HCT116 (cell line): ENCODE data around the gene SNTB2. TPM values are rescaled to one million over a fixed set of nuclear protein-coding genes. Genes with fewer than 3 reads are reported as not detected.

Experiments
- ATAC-seq: fragments of 200-7000 bp; cut with Tn5 transposase; 2 replicates; pipeline ENCODE4 v1.9.1; 2020; ENCODE audit warnings: mild to moderate bottlenecking, moderate library complexity
- BruUV-seq: library from RNA; stranded (reverse); fragments of 400-500 nt; replicated peaks from 2 replicates; lab custom pipeline; 2021; lab: Mats Ljungman, UMichigan
- CTCF ChIA-PET: fragments of 300-600 bp; sonication (Branson Sonifier 250); formaldehyde crosslinking; loops from one replicate; lab custom pipeline; 2021; ENCODE audit warnings: antibody characterized with exemption; lab: Charles Lee
- POLR2A ChIA-PET: fragments of 300-600, 350-600 bp; sonication (Branson Sonifier 250); formaldehyde crosslinking; loops from one replicate; lab custom pipeline; 2021; ENCODE audit warnings: antibody characterized with exemption; lab: Charles Lee
- RAD21 ChIA-PET, 2 experiments: fragments of 300-600 bp; sonication (Branson Sonifier 250); formaldehyde crosslinking; loops; one replicate each; lab custom pipeline; 2023; ENCODE audit warnings: low total read pairs in 2 of 2; ENCODE audit not compliant: uncharacterized antibody in 2 of 2, unreplicated experiment in 2 of 2, low non-redundant PET in 1 of 2; lab: Charles Lee
- DNase-seq: peaks from one replicate; pipeline ENCODE4 v3.0.0-alpha.2; 2010; ENCODE audit warnings: low read depth, low spot score
- H2AFZ ChIP-seq: fragments of 200-600 bp; shearing (Covaris generic), sonication (generic); 2 replicates; pipeline ENCODE4 v1.6.1; 2017; ENCODE audit warnings: low read depth, mixed run types, mixed read lengths, antibody characterized with exemption, low read length; ENCODE audit not compliant: poor library complexity, severe bottlenecking
- H3K27ac ChIP-seq: 2 replicates; pipeline ENCODE4 v1.5.1; 2012; ENCODE audit warnings: low read depth, low read length
- H3K27me3 ChIP-seq: fragments of 200-600 bp; sonication (generic); 2 replicates; pipeline ENCODE4 v1.6.1; 2016; ENCODE audit warnings: mixed run types, low read length, mixed read lengths; ENCODE audit not compliant: insufficient read depth
- H3K36me3 ChIP-seq, 2 experiments: fragments of 200-500 bp in 1 of 2; fragments of 200-600 bp in 1 of 2; sonication (Bioruptor generic) in 1 of 2; sonication (generic) in 1 of 2; 2 replicates each; pipeline versions ENCODE4 v1.5.1 to v1.6.1; 2014 to 2016; ENCODE audit warnings: low read length in 2 of 2, inconsistent platforms in 1 of 2, mixed read lengths in 1 of 2, mixed run types in 1 of 2; ENCODE audit not compliant: insufficient read depth in 2 of 2, control insufficient read depth in 1 of 2
- H3K4me1 ChIP-seq, 2 experiments: fragments of 200-600 bp in 1 of 2; sonication (generic) in 1 of 2; 2 replicates each; pipeline versions ENCODE4 v1.5.1 to v1.6.1; 2012 to 2017; ENCODE audit warnings: low read length in 2 of 2, inconsistent platforms in 1 of 2, mild to moderate bottlenecking in 1 of 2, mixed read lengths in 1 of 2, mixed run types in 1 of 2, moderate library complexity in 1 of 2; ENCODE audit not compliant: insufficient read depth in 2 of 2, control insufficient read depth in 1 of 2
- H3K4me2 ChIP-seq: fragments of 200-600 bp; sonication (generic); 2 replicates; pipeline ENCODE4 v1.6.1; 2017; ENCODE audit warnings: mixed run types, low read length, mixed read lengths
- H3K4me3 ChIP-seq, 2 experiments: fragments of 200-600 bp in 1 of 2; sonication (generic) in 1 of 2; replicated peaks in 1 of 2; 2 replicates each; pipeline ENCODE4 v1.5.1; 2011 to 2016; ENCODE audit warnings: low read length in 2 of 2, control low read depth in 1 of 2, low read depth in 1 of 2, mild to moderate bottlenecking in 1 of 2, mixed read lengths in 1 of 2, mixed run types in 1 of 2
- H3K79me2 ChIP-seq: fragments of 200-600 bp; sonication (generic); 2 replicates; pipeline ENCODE4 v1.6.1; 2017; ENCODE audit warnings: mild to moderate bottlenecking, mixed run types, low read length, moderate library complexity, mixed read lengths; ENCODE audit not compliant: insufficient read depth
- H3K9ac ChIP-seq: fragments of 200-600 bp; sonication (generic); 2 replicates; pipeline ENCODE4 v1.6.1; 2016; ENCODE audit warnings: low read length, mixed read lengths
- H3K9me2 ChIP-seq: fragments of 200-600 bp; sonication (generic), shearing (Covaris generic); 2 replicates; pipeline ENCODE4 v1.6.1; 2017; ENCODE audit warnings: mixed run types, mild to moderate bottlenecking, moderate library complexity; ENCODE audit not compliant: insufficient read depth
- H3K9me3 ChIP-seq, 2 experiments: fragments of 200-500 bp in 1 of 2; fragments of 200-600 bp in 1 of 2; sonication (Bioruptor generic) in 1 of 2; sonication (generic) in 1 of 2; 2 replicates each; pipeline ENCODE4 v1.6.1; 2014 to 2017; ENCODE audit warnings: low read length in 2 of 2, mixed read lengths in 2 of 2, inconsistent platforms in 1 of 2, low read depth in 1 of 2, mild to moderate bottlenecking in 1 of 2, mixed run types in 1 of 2, moderate library complexity in 1 of 2; ENCODE audit not compliant: control insufficient read depth in 1 of 2, insufficient read depth in 1 of 2
- H4K20me1 ChIP-seq: fragments of 200-600 bp; sonication (generic), shearing (Covaris generic); 2 replicates; pipeline ENCODE4 v1.6.1; 2017; ENCODE audit warnings: mixed run types, mild to moderate bottlenecking, moderate library complexity; ENCODE audit not compliant: insufficient read depth
- CTCF ChIP-seq, 3 experiments: fragments of 200-600 bp in 1 of 3; sonication (generic) in 1 of 3; IDR thresholded peaks in 2 of 3; conservative IDR thresholded peaks in 1 of 3; 2 replicates each; pipeline ENCODE4 v1.5.1; 2012 to 2017; ENCODE audit warnings: low read depth in 2 of 3, low read length in 2 of 3, antibody characterized with exemption in 1 of 3, borderline replicate concordance in 1 of 3, control low read depth in 1 of 3, mild to moderate bottlenecking in 1 of 3, mixed read lengths in 1 of 3, mixed run types in 1 of 3, moderate library complexity in 1 of 3; ENCODE audit not compliant: insufficient read depth in 1 of 3
- EGR1 ChIP-seq: IDR thresholded peaks from 2 replicates; pipeline ENCODE4 v1.6.1; 2012; ENCODE audit warnings: low read depth
- ELF1 ChIP-seq: IDR thresholded peaks from 2 replicates; pipeline ENCODE4 v1.6.1; 2012; ENCODE audit warnings: low read depth, borderline replicate concordance
- EZH2 ChIP-seq: fragments of 200-600 bp; sonication (generic); IDR thresholded peaks from 2 replicates; pipeline ENCODE4 v1.6.1; 2017; ENCODE audit warnings: antibody characterized with exemption, mixed run types
- EZH2phosphoT487 ChIP-seq: fragments of 200-600 bp; IDR thresholded peaks from 2 replicates; pipeline ENCODE4 v1.6.1; 2018; ENCODE audit warnings: antibody characterized with exemption, borderline replicate concordance
- JUND ChIP-seq: IDR thresholded peaks from 2 replicates; pipeline ENCODE4 v1.6.1; 2012
- MAX ChIP-seq: IDR thresholded peaks from 2 replicates; pipeline ENCODE4 v1.6.1; 2012
- POLR2A ChIP-seq: IDR thresholded peaks from 2 replicates; pipeline ENCODE4 v1.7.0; 2011; ENCODE audit warnings: borderline replicate concordance; ENCODE audit not compliant: insufficient read depth, insufficient read length; ENCODE audit errors: extremely low read depth
- POLR2AphosphoS5 ChIP-seq: IDR thresholded peaks from 2 replicates; pipeline ENCODE4 v1.6.1; 2011; ENCODE audit warnings: mild to moderate bottlenecking, low read depth, low read length, moderate library complexity
- RAD21 ChIP-seq: IDR thresholded peaks from 2 replicates; pipeline ENCODE4 v1.6.1; 2012; ENCODE audit warnings: low read depth, mild to moderate bottlenecking
- REST ChIP-seq: IDR thresholded peaks from 2 replicates; pipeline ENCODE4 v1.6.1; 2012; ENCODE audit warnings: low read depth
- SIN3A ChIP-seq: IDR thresholded peaks from 2 replicates; pipeline ENCODE4 v1.6.1; 2012; ENCODE audit warnings: low read depth
- SP1 ChIP-seq: IDR thresholded peaks from 2 replicates; pipeline ENCODE4 v1.6.1; 2012; ENCODE audit warnings: low read depth
- SRF ChIP-seq: IDR thresholded peaks from 2 replicates; pipeline ENCODE4 v1.6.1; 2012; ENCODE audit warnings: low read depth
- ZNF274 ChIP-seq: fragments of 200-500 bp; sonication (Bioruptor generic); IDR thresholded peaks from 2 replicates; pipeline ENCODE4 v1.6.1; 2014; ENCODE audit warnings: mild to moderate bottlenecking, low read depth, low read length, inconsistent platforms
- intact Hi-C: fragments of 100-400 bp; cut with micrococcal nuclease; formaldehyde crosslinking; loops from 2 replicates; pipeline ENCODE4 v1.10.0; 2022
- total RNA-seq: library from RNA; stranded (reverse); gene quantifications from one replicate; pipeline ENCODE4 v1.2.1, GENCODE V29; 2021; ENCODE audit not compliant: unreplicated experiment
- TF ChIP-seq, protein P1 (sequence below): IDR thresholded peaks from 2 replicates; pipeline ENCODE4 v1.6.1; 2012

SNTB2 gene
- total RNA-seq, 1 experiment from 2014 or later = 38.1 TPM

DNA sequence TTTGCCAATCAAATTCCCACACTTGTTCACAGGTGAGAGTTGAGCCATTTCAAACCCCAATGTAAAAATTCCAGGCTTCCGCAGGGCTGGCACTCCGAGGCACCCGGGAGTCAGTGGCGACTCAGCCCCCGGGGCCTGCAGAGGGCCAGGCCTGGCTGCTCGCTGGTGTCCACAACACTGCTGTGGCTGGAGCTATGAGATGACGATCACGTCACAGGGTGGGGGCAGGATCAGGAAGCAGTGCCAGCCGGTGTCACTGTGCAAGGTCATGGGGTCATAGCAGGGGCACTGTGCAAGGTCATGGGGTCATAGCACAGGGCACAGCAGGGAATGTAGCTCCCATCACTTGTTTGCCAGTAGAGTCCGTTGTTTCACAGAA, 131.9 kb downstream of the SNTB2 start:
- no peak overlapping the region; the same call in 1 of the 2 replicates for H3K27ac ChIP-seq
- no peaks in the 10 kb centered on the region for H3K4me1 ChIP-seq
- no peak overlapping the region for H3K4me2 ChIP-seq
- no peak overlapping the region for H3K9ac ChIP-seq
- H3K9me2 ChIP-seq = no peaks in the 10 kb centered on the region
- ChIA-PET CTCF (no interaction called here), RAD21 (no interaction called here), POLR2A (no interaction called here)
- no peak for ATAC-seq
- H3K27me3 ChIP-seq = no peaks in the 10 kb centered on the region
- H3K4me3 ChIP-seq = no peak overlapping the region
- no peak for DNase-seq
- H2AFZ ChIP-seq = no peak overlapping the region
- BruUV-seq = no TSS peak
- intact Hi-C loops = no loop called here
- H3K79me2 ChIP-seq = peaks cover 71% of the 10 kb centered on the region
- H3K36me3 ChIP-seq = peaks cover 42 to 60% of the 10 kb centered on the region in 2 experiments; a peak in 3 of 4 replicates
- TF ChIP-seq SP1 (no peak), POLR2AphosphoS5 (peak; percentile 31; the same call in 1 of the 2 replicates)
- H4K20me1 ChIP-seq = no peaks in the 10 kb centered on the region
- H3K9me3 ChIP-seq = no peaks in the 10 kb centered on the region

DNA sequence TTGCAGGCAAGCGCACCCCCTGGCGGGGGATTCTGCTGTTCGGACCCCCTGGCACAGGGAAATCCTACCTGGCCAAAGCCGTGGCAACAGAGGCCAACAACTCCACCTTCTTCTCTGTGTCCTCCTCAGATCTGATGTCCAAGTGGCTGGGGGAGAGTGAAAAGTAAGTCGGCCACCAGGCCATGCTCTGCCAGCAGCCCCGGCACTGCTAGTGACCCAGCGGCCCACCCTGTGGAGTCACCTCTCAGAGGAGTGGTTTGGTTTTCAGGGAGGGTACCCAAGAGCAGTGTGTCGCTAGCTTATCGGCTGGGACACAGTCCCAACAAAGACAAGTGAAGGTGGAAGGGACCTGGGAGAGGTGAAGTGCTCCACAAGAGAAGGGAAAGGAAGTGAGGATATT, 132.4 kb downstream of the SNTB2 start:
- H2AFZ ChIP-seq = no peak overlapping the region
- ATAC-seq (no peak), DNase-seq (no peak)
- no peak overlapping the region for H3K9ac ChIP-seq
- no peaks in the 10 kb centered on the region for H4K20me1 ChIP-seq
- ChIA-PET RAD21 (no interaction called here), POLR2A (no interaction called here), CTCF (no interaction called here)
- no peaks in the 10 kb centered on the region for H3K9me2 ChIP-seq
- H3K36me3 ChIP-seq = peaks cover 44 to 63% of the 10 kb centered on the region in 2 experiments; a peak in 3 of 4 replicates
- peaks cover 71% of the 10 kb centered on the region for H3K79me2 ChIP-seq
- H3K27me3 ChIP-seq = no peaks in the 10 kb centered on the region
- no peak overlapping the region; the same call in 1 of the 2 replicates for H3K27ac ChIP-seq
- no TSS peak for BruUV-seq
- no peak overlapping the region for H3K4me3 ChIP-seq
- H3K4me2 ChIP-seq = no peak overlapping the region
- H3K4me1 ChIP-seq = no peaks in the 10 kb centered on the region
- no peaks in the 10 kb centered on the region for H3K9me3 ChIP-seq
- intact Hi-C loops = no loop called here
- no peak for TF ChIP-seq RAD21
- TF ChIP-seq CTCF (IDR thresholded peaks at IDR 0.05 in 2 of 3, conservative IDR thresholded peaks at IDR 0.05 in 1 of 3; ENCODE audit: borderline replicate concordance in 1 of 3, insufficient read depth in 1 of 3, low read depth in 2 of 3, low read length in 2 of 3) = no peak
- no peak for TF ChIP-seq EZH2
- no peak for TF ChIP-seq SRF
- no peak for TF ChIP-seq JUND
- TF ChIP-seq ELF1 = no peak
- TF ChIP-seq, protein P1, sequence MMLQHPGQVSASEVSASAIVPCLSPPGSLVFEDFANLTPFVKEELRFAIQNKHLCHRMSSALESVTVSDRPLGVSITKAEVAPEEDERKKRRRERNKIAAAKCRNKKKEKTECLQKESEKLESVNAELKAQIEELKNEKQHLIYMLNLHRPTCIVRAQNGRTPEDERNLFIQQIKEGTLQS = no peak
- TF ChIP-seq SP1 = no peak
- TF ChIP-seq EGR1 = no peak
- TF ChIP-seq REST = no peak
- no peak for TF ChIP-seq MAX
- TF ChIP-seq POLR2AphosphoS5 = no peak
- no peak for TF ChIP-seq EZH2phosphoT487
- no peak for TF ChIP-seq SIN3A
- no peak for TF ChIP-seq ZNF274
- TF ChIP-seq POLR2A = no peak
